ENCODE measurements around the gene PRDM16.

DNA sequence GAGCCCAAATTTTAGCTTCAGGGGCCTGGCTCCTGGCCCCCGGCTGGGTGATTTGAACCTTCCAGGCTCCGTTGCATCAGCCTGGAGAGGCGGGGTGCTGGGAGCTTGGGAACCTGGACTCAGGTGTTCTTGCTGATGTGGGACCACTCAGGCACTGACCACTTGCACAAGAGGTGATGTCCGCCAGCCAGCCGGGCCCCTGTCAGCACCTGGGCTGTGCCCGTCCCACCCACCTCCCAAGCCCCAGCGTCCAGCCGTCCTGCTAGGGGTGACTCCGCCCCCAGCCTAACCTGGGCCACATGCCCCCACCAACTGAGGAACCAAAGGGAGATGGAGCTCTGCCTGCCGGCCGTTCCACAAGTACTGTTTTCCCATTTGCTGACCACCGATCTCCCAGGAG lies 338.0 kb downstream of the PRDM16 start:
- TF ChIP-seq POLR2A (IDR thresholded peaks at IDR 0.05; ENCODE audit: low read length) (no peak), GATA1 (IDR thresholded peaks at IDR 0.05; ENCODE audit: low read depth, low read length) (no peak)

All from erythroblast (primary cell).